ENCODE results near the gene COL20A1. TPM values are rescaled to one million over a fixed set of nuclear protein-coding genes. Genes with fewer than 3 reads are reported as not detected.
A peak's percentile ranks its signal among the peaks of the same experiment; 100 is the strongest.

Gene COL20A1
- total RNA-seq, 1 donor from 2014 or later = 5.0 TPM

- DNase-seq (ENCODE audit: low read depth) (no peak), FAIRE-seq (no peak)
- H3K27ac Mint-ChIP-seq (ENCODE audit: unreplicated experiment) = no peak overlapping the region
- H3K4me3 Mint-ChIP-seq (ENCODE audit: unreplicated experiment) = no peak overlapping the region
- H3K9me3 ChIP-seq (ENCODE audit: insufficient read depth, low read depth, low read length) = no peaks in the 10 kb centered on the region
- H2AFZ ChIP-seq (ENCODE audit: low read depth, low read length) = no peak overlapping the region
- H3K4me1 Mint-ChIP-seq (ENCODE audit: low read depth, unreplicated experiment) = no peaks in the 10 kb centered on the region
- TF ChIP-seq EZH2 (IDR thresholded peaks at IDR 0.05; ENCODE audit: insufficient read depth, low read length) = no peak
- no peak for TF ChIP-seq CTCF (IDR thresholded peaks at IDR 0.05; ENCODE audit: insufficient read depth, low read depth, low read length)
- H3K4me3 ChIP-seq (ENCODE audit: insufficient read depth, low read depth, low read length) = no peak overlapping the region
- no peak overlapping the region for H3K27ac ChIP-seq (ENCODE audit: low read depth, low read length)
- H3K36me3 Mint-ChIP-seq (ENCODE audit: low read depth, unreplicated experiment) = peaks cover 3% of the 10 kb centered on the region
- no peaks in the 10 kb centered on the region for H4K20me1 ChIP-seq (ENCODE audit: insufficient read depth, low read length)
- no peaks in the 10 kb centered on the region for H3K4me1 ChIP-seq (ENCODE audit: insufficient read depth, low read length)
- H3K9me3 Mint-ChIP-seq (ENCODE audit: unreplicated experiment) = peaks cover 3% of the 10 kb centered on the region
- no peaks in the 10 kb centered on the region for H3K36me3 ChIP-seq (ENCODE audit: insufficient read depth, low read length)
- H3K4me2 ChIP-seq (ENCODE audit: low read length) = no peak overlapping the region
- peaks cover 19% of the 10 kb centered on the region for H3K27me3 ChIP-seq (ENCODE audit: insufficient read depth, low read length)
- H3K79me2 ChIP-seq (ENCODE audit: insufficient read depth, low read length) = no peaks in the 10 kb centered on the region
- H3K27me3 Mint-ChIP-seq (ENCODE audit: low read depth, unreplicated experiment) = peaks cover 22% of the 10 kb centered on the region
- no peak overlapping the region for H3K9ac ChIP-seq (ENCODE audit: low read length)
These were observed 27.7 kb downstream of the COL20A1 start for GRCh38 chr20:63320616-63321147.

- Mint-ChIP-seq H3K9me3 (ENCODE audit: unreplicated experiment) (peaks cover 3% of the 10 kb centered on the region), H3K27me3 (ENCODE audit: low read depth, unreplicated experiment) (peaks cover 19% of the 10 kb centered on the region), H3K4me3 (ENCODE audit: unreplicated experiment) (no peak overlapping the region), H3K27ac (ENCODE audit: unreplicated experiment) (no peak overlapping the region), H3K4me1 (ENCODE audit: low read depth, unreplicated experiment) (no peaks in the 10 kb centered on the region), H3K36me3 (ENCODE audit: low read depth, unreplicated experiment) (peaks cover 3% of the 10 kb centered on the region)
- DNase-seq (ENCODE audit: low read depth) = peak; percentile 22
- Histone ChIP-seq H3K9me3 (ENCODE audit: insufficient read depth, low read depth, low read length) (no peaks in the 10 kb centered on the region), H3K4me1 (ENCODE audit: insufficient read depth, low read length) (no peaks in the 10 kb centered on the region), H3K27me3 (ENCODE audit: insufficient read depth, low read length) (peaks cover 19% of the 10 kb centered on the region), H3K36me3 (ENCODE audit: insufficient read depth, low read length) (no peaks in the 10 kb centered on the region), H3K9ac (ENCODE audit: low read length) (no peak overlapping the region), H3K4me2 (ENCODE audit: low read length) (no peak overlapping the region), H3K27ac (ENCODE audit: low read depth, low read length) (no peak overlapping the region), H4K20me1 (ENCODE audit: insufficient read depth, low read length) (no peaks in the 10 kb centered on the region), H3K4me3 (ENCODE audit: insufficient read depth, low read depth, low read length) (no peak overlapping the region), H3K79me2 (ENCODE audit: insufficient read depth, low read length) (no peaks in the 10 kb centered on the region), H2AFZ (ENCODE audit: low read depth, low read length) (no peak overlapping the region)
- no peak for TF ChIP-seq CTCF (IDR thresholded peaks at IDR 0.05; ENCODE audit: insufficient read depth, low read depth, low read length)
- TF ChIP-seq EZH2 (IDR thresholded peaks at IDR 0.05; ENCODE audit: insufficient read depth, low read length) = no peak
- FAIRE-seq = no peak
These were observed 28.3 kb downstream of the COL20A1 start for GRCh38 chr20:63321148-63321831.
